NB4 (cell line): ENCODE data around the gene ZNF626.

Source experiments
- POLR2A ChIP-seq: IDR thresholded peaks from 2 replicates; pipeline ENCODE4 v1.6.1; 2011; ENCODE audit warnings: mild to moderate bottlenecking; ENCODE audit not compliant: insufficient read length; ENCODE audit errors: extremely low read depth
- TF ChIP-seq, protein P1 (sequence below): IDR thresholded peaks from one replicate; pipeline ENCODE4 v1.5.1; 2012; ENCODE audit warnings: low read depth, low read length
- TF ChIP-seq, protein P2 (sequence below): IDR thresholded peaks from 2 replicates; pipeline ENCODE4 v1.6.1; 2011; ENCODE audit warnings: low read depth, low read length

DNA sequence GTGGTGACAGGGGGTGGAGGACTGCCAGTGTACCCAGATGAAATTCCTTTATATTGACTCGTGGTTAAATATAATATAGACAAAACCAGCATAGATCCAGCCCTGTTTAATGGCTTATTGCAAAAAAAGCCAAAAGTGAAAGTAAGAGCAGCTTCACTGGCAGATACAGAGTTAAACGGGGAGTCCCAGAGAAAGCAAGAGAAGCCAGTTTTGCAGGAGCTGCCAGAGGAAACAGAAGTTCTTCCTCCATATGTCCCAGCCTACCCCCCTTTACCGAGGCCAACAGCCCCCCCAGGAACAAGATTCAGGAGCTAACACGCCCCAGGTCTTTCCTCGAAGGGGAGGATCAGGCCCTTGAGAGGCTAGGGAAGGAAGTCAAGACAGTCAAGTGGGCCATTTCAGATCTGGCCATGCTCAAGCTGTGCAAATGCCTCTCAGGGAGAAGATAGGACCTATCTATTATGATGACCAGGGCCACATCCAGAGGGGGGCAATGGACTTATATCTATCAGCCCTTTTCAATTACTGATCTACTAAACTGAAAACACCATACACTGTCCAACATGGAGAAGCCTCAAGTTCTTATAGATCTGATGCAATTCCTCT lies 48.6 kb downstream of the ZNF626 start:
- TF ChIP-seq, protein P1, sequence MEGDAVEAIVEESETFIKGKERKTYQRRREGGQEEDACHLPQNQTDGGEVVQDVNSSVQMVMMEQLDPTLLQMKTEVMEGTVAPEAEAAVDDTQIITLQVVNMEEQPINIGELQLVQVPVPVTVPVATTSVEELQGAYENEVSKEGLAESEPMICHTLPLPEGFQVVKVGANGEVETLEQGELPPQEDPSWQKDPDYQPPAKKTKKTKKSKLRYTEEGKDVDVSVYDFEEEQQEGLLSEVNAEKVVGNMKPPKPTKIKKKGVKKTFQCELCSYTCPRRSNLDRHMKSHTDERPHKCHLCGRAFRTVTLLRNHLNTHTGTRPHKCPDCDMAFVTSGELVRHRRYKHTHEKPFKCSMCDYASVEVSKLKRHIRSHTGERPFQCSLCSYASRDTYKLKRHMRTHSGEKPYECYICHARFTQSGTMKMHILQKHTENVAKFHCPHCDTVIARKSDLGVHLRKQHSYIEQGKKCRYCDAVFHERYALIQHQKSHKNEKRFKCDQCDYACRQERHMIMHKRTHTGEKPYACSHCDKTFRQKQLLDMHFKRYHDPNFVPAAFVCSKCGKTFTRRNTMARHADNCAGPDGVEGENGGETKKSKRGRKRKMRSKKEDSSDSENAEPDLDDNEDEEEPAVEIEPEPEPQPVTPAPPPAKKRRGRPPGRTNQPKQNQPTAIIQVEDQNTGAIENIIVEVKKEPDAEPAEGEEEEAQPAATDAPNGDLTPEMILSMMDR = no peak
- no peak for TF ChIP-seq POLR2A
- TF ChIP-seq, protein P2, sequence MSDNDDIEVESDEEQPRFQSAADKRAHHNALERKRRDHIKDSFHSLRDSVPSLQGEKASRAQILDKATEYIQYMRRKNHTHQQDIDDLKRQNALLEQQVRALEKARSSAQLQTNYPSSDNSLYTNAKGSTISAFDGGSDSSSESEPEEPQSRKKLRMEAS = no peak
